ENCODE measurements around the gene PIH1D1. TPM values are rescaled to one million over a fixed set of nuclear protein-coding genes. Genes with fewer than 3 reads are reported as not detected.

The PIH1D1 gene
- total and polyA plus RNA-seq, 2 of the 13 experiments (the other 11 are each of a cell fraction or from before 2014, with no cell fraction given), result 110 to 137 TPM

DNA sequence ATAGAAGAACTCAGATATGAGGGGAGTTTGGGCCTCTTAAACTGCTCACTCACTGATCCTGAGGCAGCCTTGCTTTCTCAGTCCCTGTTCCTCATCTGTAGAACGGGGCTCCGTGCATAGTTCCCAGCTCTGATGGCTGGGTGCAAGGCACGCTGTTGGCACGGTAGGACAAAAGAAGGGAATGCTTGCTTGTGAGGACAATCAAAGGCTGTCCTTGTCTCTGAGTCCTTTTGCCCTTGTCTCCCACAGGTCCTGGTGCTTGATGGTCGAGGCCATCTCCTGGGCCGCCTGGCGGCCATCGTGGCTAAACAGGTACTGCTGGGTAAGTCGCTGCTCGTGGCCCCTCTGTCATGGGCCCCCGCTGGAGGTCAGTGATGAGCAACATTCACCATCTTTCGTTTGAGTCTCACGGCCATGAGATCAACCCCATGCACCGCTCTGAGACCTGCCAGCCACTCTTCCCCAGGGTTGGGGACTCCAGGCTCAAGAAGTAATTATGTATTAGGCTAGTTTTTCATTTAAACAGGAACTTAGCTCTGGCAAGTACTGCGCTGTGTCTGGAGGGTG lies 38.1 kb upstream of the PIH1D1 start:
- in situ Hi-C loops (cut with HindIII; ENCODE audit: extremely low pct_ligation_motif_present, low pct_unique_long_range_greater_than_20kb), result no loop called here
- TF ChIP-seq, protein P1, sequence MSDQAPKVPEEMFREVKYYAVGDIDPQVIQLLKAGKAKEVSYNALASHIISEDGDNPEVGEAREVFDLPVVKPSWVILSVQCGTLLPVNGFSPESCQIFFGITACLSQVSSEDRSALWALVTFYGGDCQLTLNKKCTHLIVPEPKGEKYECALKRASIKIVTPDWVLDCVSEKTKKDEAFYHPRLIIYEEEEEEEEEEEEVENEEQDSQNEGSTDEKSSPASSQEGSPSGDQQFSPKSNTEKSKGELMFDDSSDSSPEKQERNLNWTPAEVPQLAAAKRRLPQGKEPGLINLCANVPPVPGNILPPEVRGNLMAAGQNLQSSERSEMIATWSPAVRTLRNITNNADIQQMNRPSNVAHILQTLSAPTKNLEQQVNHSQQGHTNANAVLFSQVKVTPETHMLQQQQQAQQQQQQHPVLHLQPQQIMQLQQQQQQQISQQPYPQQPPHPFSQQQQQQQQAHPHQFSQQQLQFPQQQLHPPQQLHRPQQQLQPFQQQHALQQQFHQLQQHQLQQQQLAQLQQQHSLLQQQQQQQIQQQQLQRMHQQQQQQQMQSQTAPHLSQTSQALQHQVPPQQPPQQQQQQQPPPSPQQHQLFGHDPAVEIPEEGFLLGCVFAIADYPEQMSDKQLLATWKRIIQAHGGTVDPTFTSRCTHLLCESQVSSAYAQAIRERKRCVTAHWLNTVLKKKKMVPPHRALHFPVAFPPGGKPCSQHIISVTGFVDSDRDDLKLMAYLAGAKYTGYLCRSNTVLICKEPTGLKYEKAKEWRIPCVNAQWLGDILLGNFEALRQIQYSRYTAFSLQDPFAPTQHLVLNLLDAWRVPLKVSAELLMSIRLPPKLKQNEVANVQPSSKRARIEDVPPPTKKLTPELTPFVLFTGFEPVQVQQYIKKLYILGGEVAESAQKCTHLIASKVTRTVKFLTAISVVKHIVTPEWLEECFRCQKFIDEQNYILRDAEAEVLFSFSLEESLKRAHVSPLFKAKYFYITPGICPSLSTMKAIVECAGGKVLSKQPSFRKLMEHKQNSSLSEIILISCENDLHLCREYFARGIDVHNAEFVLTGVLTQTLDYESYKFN (CRISPR knock-in tag; conservative IDR thresholded peaks at IDR 0.05), result peak; percentile 23; the same call in 1 of the 2 replicates
- TF ChIP-seq, protein P2, sequence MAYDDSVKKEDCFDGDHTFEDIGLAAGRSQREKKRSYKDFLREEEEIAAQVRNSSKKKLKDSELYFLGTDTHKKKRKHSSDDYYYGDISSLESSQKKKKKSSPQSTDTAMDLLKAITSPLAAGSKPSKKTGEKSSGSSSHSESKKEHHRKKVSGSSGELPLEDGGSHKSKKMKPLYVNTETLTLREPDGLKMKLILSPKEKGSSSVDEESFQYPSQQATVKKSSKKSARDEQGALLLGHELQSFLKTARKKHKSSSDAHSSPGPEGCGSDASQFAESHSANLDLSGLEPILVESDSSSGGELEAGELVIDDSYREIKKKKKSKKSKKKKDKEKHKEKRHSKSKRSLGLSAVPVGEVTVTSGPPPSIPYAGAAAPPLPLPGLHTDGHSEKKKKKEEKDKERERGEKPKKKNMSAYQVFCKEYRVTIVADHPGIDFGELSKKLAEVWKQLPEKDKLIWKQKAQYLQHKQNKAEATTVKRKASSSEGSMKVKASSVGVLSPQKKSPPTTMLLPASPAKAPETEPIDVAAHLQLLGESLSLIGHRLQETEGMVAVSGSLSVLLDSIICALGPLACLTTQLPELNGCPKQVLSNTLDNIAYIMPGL (CRISPR knock-in tag; IDR thresholded peaks at IDR 0.05; ENCODE audit: borderline replicate concordance in 1 of 2, low read depth in 1 of 2), result peak; percentile 83
- TF ChIP-seq MIER2 (CRISPR knock-in tag; IDR thresholded peaks at IDR 0.05) (0 out of 2 replicates have a peak, but pooled peaks have one; percentile 28), KMT2A (CRISPR knock-in tag; IDR thresholded peaks at IDR 0.05) (0 out of 2 replicates have a peak, but pooled peaks have one; percentile 15), CBX5 (CRISPR knock-in tag; IDR thresholded peaks at IDR 0.05; ENCODE audit: borderline replicate concordance) (peak; percentile 78; the same call in 1 of the 2 replicates), XRCC5 (optimal IDR thresholded peaks at IDR 0.05; ENCODE audit: low read length) (peak; percentile 81), MYC (CRISPR knock-in tag; IDR thresholded peaks at IDR 0.05; ENCODE audit: borderline replicate concordance) (peak; percentile 71; the same call in 1 of the 2 replicates), ZNF777 (CRISPR knock-in tag; IDR thresholded peaks at IDR 0.05) (no peak), ZNF530 (CRISPR knock-in tag; IDR thresholded peaks at IDR 0.05; ENCODE audit: low read depth) (no peak), ZNF143 (CRISPR knock-in tag; IDR thresholded peaks at IDR 0.05) (peak; percentile 67), ZNF577 (CRISPR knock-in tag; IDR thresholded peaks at IDR 0.05; ENCODE audit: borderline replicate concordance, low read depth) (no peak), MATR3 (CRISPR knock-in tag; IDR thresholded peaks at IDR 0.05) (no peak), ZMYM4 (CRISPR knock-in tag; IDR thresholded peaks at IDR 0.05) (no peak)
- TF ChIP-seq, protein P3, sequence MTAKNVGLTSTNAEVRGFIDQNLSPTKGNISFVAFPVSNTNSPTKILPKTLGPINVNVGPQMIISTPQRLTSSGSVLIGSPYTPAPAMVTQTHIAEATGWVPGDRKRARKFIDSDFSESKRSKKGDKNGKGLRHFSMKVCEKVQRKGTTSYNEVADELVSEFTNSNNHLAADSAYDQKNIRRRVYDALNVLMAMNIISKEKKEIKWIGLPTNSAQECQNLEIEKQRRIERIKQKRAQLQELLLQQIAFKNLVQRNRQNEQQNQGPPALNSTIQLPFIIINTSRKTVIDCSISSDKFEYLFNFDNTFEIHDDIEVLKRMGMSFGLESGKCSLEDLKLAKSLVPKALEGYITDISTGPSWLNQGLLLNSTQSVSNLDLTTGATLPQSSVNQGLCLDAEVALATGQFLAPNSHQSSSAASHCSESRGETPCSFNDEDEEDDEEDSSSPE (CRISPR knock-in tag; IDR thresholded peaks at IDR 0.05), result no peak
- TF ChIP-seq, protein P4, sequence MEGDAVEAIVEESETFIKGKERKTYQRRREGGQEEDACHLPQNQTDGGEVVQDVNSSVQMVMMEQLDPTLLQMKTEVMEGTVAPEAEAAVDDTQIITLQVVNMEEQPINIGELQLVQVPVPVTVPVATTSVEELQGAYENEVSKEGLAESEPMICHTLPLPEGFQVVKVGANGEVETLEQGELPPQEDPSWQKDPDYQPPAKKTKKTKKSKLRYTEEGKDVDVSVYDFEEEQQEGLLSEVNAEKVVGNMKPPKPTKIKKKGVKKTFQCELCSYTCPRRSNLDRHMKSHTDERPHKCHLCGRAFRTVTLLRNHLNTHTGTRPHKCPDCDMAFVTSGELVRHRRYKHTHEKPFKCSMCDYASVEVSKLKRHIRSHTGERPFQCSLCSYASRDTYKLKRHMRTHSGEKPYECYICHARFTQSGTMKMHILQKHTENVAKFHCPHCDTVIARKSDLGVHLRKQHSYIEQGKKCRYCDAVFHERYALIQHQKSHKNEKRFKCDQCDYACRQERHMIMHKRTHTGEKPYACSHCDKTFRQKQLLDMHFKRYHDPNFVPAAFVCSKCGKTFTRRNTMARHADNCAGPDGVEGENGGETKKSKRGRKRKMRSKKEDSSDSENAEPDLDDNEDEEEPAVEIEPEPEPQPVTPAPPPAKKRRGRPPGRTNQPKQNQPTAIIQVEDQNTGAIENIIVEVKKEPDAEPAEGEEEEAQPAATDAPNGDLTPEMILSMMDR (CRISPR knock-in tag; IDR thresholded peaks at IDR 0.05), result peak; percentile 77

More for the DNA sequence above, 38.1 kb upstream of the PIH1D1 start:
- Histone ChIP-seq H3K9me3 (ENCODE audit: low read length) (no peaks in the 10 kb centered on the region), H3K4me1 (ENCODE audit: insufficient read depth, low read length) (peaks cover 29% of the 10 kb centered on the region), H3K4me2 (ENCODE audit: low read depth, low read length) (peak overlapping the region; percentile 90), H4K20me1 (ENCODE audit: insufficient read depth, low read length) (peaks cover 45% of the 10 kb centered on the region), H3K4me3 (replicated peaks in 1 of 3; ENCODE audit: insufficient read depth in 1 of 3, low read depth in 2 of 3, low read length in 3 of 3) (peak overlapping the region; percentile 93 to 98 (median 97); a peak in 5 of 6 replicates), H3K79me2 (ENCODE audit: insufficient read depth, low read length) (peaks cover 37% of the 10 kb centered on the region), H2AFZ (ENCODE audit: low read length) (no peak overlapping the region), H3K27ac (ENCODE audit: extremely low read length, insufficient read depth, low read length) (peak overlapping the region; percentile 87), H3K27me3 (ENCODE audit: control insufficient read depth in 1 of 2, insufficient read depth in 2 of 2, low read length in 2 of 2) (peaks cover 0 to 3% of the 10 kb centered on the region in 2 experiments; a peak in 1 of 5 replicates), H3K9ac (ENCODE audit: insufficient read depth, low read depth, low read length) (peak overlapping the region; percentile 100), H3K36me3 (replicated peaks in 1 of 2; ENCODE audit: control insufficient read depth in 1 of 2, insufficient read depth in 2 of 2, low read length in 2 of 2) (peaks cover 19 to 40% of the 10 kb centered on the region in 2 experiments)
- DNase-seq (ENCODE audit: low spot score) (peak; percentile 75), FAIRE-seq (no peak), ATAC-seq (peak; percentile 61)
- 31% methylated on average over 9 of the region's 15 CpGs for WGBS (ENCODE audit: low lambda C conversion rate)
- intact Hi-C loops (cut with micrococcal nuclease; ENCODE audit: unreplicated experiment), result no loop called here
- ChIA-PET POLR2A (interaction anchor here (0.6 to 2.9 kb wide), 5 partner anchors 11 to 101 kb away, joined by 3 to 14 read pairs (median 4); partner anchors contain the start of genes ALDH16A1 and PRR12), CTCF (ENCODE audit: low intra/inter-chr PET ratio, low total read pairs) (no interaction called here)
- no TSS peak for BruUV-seq (replicated peaks)
